HL-60/S4 treated with retinoic acid at 250 ng/mL for 4 days and 3 days (cell line): ENCODE measurements around the gene ZNF490.
"Not testable (repeated sequence)": the region's sequence is repeated elsewhere in the genome, so short reads cannot be mapped to it uniquely, and the experiment has no call there.

Experiments
- in situ Hi-C: fragments of 300-500 bp; cut with MboI; formaldehyde crosslinking; loops from 2 replicates; pipeline ENCODE4 v1.7.0; 2022; ENCODE audit warnings: low sequenced_read_pairs

Gene ZNF490

DNA sequence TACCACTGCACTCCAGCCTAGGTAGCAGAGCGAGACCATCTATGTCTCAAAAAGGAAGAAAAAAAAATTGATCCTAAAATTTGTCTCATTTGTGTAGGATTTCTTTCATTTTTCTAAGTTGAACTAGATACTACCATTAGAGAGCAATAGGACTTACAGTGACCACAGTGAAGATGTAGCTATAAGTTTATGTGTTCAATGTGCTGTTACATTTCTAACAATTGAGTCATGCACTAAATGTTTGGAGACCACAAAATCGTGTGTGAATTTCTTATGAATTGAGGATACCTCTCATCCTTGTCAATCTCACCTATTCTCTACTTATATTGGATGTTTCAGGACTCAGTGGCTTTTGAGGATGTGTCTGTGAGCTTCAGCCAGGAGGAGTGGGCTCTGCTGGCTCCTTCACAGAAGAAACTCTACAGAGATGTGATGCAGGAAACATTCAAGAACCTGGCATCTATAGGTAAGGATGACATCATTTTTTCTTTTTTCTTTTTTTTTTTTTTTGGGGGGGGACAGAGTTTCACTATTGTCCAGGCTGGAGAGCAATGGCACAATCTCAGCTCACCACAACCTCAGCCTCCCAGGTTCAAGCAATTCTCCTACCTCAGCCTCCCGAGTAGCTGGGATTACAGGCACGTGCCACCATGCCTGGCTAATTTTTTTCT lies 12.9 kb upstream of the ZNF490 start:
- in situ Hi-C loops = no loop called here

DNA sequence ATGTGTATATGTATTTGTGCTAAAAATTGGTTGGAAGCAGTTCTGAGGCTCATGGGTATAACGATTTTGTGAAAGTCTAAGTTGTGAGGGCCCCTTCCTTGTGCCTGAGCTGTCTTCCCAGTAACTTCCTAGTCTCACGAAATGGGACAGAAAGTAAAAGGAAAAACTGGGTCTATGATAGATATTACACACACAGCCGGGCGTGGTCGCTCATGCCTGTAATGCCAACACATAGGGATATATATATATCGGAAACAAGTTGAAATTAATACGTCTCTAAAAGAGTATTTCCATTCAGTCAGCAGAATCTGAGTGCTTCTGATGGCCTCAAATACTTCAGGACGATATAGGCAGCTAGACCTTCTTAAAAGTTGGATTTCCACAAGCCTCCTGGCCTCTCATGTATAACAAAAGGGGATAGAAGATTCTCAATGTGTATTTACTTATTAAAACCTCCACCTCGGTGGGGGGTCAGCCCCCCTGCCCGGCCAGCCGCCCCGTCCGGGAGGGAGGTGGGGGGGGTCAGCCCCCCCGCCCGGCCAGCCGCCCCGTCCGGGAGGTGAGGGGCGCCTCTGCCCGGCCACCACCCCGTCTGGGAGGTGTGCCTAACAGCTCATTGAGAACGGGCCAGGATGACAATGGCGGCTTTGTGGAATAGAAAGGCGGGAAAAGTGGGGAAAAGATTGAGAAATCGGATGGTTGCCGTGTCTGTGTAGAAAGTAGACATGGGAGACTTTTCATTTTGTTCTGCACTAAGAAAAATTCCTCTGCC lies 10.8 kb upstream of the ZNF490 start:
- in situ Hi-C loops = not testable (repeated sequence)

DNA sequence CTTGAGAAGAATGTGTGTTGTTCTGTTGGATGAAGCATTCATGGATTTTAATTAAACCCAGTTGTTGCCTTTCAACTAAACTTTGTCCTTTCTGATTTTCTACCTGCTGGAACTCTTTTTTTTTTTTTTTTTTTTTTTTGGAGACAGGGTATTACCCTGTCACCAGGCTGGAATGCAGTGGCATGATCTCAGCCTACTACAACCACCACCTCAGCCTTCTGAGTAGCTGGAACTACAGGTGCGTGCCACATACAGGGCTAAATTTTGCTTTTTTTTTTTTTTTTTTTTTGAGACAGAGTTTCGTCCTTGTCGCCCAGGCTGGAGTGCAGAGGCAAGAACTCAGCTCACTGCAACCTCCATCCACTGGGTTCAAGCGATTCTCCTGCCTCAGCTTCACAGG lies 7.0 kb upstream of the ZNF490 start:
- in situ Hi-C loops = no loop called here

DNA sequence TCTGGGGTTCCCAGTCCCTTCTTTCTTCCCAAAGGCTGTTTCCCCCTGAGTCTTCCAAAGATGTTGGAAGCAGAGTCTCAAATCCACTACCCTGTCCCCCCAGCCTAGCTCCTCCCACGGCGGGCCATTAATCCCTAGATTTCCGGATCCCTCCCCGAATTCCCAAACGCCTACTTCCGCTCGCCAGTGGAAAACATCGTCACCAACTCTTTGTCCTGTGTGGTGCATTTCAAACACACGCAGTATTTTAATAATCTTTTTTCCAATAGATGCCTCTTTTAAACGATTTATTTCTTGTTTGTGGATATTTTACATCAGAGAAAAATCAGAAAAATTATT lies 717 bp upstream of the ZNF490 start:
- in situ Hi-C loops = no loop called here

DNA sequence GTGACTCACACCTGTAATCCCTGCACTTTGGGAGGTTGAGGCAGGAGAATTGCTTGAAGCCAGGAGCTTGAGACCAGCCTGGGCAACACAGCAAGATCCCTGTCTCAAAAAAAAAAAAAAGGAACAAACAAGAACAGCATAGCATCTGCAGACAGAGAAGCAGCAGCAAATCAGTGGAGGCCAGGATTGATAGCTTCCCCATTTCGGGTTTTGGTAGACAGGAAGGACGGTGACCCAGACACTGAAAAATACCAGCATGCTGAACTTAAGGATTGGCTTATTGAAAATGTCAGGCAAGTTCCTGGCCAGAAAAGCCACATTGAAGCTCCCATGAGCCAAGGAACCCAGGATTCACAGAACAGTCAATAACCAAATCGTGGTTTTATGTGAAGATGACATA lies 3.0 kb downstream of the ZNF490 start:
- in situ Hi-C loops = no loop called here

DNA sequence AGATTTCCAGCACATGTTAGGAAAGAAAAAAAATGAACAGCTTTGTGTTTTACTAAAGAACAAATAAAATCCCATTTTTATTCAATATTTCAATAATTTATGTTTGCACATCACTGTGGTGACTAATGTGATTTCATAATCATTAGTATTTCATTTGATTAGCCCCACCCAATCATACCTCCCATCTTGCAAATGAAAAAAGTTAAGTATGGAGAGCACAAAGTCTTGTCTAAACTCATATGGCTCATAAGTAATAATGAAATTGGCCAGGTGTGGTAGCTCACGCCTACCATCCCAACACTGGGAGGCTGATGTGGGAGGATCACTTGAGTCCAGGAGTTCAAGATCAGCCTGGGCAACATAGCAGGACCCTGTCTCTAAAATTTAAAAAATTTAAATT lies 3.8 kb downstream of the ZNF490 start:
- in situ Hi-C loops = no loop called here

DNA sequence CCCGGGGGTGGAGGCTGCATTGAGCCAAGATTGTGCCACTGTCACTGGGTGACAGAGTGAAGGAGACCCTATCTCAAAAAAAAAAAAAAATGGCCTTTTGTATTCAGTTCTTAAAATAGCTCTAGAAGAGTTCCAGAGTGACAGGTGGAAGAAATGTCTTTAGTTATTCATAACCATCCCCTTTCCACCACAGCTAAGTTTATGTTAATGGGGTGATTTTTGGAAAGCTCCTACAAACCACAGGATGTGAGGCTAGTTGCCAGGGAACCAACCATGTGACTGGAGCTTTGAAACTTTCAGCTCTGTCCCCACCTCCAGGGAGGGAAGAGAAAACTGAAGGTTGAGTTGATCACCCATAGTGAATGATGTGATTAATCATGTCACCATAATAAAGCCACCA lies 6.9 kb downstream of the ZNF490 start:
- in situ Hi-C loops = no loop called here

DNA sequence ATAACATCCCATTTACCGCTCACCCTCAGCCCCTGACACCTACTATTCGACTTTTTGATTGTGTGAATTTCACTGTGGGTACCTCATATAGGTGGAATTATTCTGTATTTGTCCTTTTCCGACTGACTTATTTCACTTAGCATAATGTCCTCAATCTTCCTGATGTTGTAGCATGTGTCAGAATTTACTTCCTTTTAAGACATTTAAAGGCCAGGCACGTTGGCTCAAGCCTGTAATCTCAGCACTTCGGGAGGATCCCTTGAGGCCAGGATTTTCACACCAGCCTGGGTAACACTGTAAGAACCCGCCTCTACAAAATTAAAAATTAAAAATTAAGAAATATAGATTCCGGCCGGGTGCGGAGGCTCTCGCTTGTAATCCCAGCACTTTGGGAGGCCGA lies 13.0 kb downstream of the ZNF490 start:
- in situ Hi-C loops = no loop called here

DNA sequence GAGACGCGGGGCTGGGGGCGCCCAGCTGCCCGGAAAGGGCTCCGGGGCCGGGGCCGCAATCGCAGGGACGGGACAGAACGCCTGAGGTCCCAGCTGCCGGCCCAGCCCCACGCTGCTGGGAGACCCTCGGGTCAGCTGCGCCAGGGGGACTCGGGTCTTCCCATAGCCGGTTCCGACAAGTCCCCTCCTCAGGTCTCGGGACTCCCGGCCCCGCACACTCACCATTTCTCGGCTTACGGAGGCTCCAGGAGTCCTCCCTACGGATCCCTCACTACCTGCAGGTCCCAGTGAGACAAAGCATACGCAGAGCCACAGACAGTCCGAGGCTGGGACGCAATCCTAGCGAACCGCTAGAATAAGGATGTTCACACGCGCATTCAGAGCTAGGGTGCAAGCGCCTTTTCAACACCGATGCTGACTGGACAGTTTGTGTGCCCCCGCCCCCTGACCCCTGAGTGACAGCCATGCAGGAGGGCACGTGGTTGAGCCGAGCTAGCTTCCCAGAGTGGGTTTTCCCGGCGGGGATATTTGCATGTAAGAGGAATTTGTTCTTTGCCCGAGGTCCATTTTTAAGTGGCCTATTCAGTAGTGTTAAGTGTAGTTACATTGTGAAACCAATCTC lies 13.6 kb downstream of the ZNF490 start:
- in situ Hi-C loops = no loop called here

DNA sequence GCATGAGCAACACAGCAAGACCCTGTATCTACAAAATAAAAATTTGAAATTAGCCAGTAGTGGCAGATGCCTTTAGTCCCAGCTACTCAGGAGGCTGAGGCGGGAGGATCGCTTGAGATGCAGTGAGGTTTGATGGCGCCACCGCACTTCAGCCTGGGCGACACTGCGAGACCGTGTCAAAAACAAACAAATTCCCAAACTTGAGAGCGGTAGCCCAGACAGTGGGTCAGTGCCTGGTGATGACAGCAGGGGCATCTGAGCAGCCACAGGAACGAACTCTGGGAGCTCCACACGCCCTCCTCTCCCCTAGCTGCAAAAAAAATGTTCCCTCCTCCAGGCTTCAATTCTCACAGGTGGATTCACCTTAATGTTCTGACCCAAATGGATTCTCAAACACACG lies 14.1 kb downstream of the ZNF490 start:
- in situ Hi-C loops = no loop called here

DNA sequence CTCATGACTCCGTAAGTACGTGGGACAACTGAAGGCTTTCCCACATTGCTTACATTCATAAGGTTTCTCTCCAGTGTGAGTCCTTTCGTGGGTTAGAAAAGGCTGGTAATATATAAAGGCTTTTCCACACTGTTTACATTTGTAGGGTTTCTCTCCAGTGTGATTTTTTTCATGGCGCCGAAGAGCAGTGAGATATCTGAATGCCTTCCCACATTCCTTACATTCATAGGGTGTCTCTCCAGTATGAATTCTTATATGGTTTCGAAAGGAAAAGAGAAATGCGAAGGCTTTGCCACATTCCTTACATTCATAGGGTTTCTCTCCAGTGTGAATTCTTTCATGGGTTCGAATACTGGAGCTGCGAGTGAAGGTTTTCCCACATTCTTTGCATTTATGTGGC lies 29.5 kb downstream of the ZNF490 start:
- in situ Hi-C loops = no loop called here

DNA sequence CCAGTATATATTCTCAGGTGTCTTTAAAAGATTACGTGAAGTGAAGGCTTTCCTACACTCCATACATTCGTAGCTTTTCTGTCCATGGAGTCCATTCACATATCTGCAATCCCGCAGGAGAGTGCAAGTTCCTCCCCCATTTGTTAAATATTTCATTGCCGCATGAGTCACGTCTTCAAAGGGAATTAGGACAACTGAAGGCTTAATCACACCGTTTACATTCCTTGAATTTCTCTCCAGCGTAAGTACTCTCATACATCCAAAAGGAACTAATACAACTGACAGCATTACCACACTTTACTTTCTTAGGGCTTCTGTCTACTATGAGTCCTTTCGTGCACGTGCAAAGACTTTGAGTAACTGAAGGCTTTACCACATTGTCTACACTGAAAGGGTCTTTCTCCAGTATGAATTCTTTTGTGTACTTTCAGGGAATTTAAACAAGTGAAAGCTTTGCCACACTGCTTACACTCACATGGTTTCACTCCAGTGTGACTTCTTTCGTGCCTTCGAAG lies 30.4 kb downstream of the ZNF490 start:
- in situ Hi-C loops = no loop called here

DNA sequence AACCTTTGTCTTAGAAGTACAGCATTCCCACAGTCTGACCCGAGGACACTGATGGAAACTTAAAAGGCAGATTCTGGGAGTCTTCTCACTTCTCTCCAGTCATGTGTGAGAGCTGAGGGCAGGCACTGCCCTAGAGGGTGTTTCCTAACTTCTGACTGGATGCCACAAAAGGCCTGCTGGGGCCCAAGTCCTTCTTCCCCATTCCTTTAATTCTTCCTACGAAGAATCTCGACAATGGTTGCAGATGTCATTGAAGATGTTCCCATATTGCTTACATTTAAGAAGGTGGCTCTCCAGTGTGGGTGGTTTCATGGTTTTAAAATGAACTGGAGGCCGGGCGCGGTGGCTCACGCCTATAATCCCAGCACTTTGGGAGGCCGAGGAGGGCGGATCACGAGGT lies 32.0 kb downstream of the ZNF490 start:
- in situ Hi-C loops = no loop called here

DNA sequence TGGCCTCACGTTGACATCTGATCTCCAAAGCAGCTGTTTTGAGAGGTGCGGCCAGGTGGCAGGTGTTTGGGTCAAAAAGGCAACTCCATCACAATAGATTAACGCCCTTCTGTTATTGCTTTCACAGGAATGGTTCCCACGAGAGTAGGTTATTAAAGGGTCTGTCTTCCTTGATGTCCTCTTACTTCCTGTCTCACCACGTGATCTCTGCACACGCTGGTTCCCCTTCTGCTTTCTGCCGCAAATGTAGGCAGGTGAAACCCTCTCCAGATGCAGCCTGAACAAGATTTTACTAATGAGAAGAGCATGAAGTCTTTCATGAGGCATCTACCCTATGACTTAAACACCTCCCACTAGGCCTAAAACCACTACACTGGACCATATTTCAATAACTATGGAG lies 36.6 kb downstream of the ZNF490 start:
- in situ Hi-C loops = loop anchor here (25.0 kb wide), 1 partner anchor 88 kb away; the partner anchor contains the start of genes MAN2B1 and WDR83

DNA sequence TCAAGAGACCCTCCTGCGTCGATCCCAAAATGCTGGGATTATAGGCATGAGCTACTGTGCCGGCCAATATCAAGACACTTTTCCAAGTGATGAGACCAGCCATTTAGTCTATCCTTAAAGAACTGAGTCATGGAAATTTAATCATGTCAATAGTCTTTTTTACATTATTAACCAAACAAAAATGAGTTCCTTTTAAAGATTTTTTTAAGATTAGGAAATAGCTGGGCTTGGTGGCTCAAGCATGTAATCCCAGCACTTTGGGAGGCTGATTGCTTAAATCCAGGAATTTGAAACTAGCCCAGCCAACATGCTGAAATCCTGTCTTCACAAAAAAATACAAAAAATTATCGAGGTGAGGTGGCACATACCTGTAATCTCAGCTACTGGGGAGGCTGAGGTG lies 42.7 kb downstream of the ZNF490 start:
- in situ Hi-C loops = loop anchor here (25.0 kb wide), 1 partner anchor 94 kb away; the partner anchor contains the start of genes MAN2B1 and WDR83

DNA sequence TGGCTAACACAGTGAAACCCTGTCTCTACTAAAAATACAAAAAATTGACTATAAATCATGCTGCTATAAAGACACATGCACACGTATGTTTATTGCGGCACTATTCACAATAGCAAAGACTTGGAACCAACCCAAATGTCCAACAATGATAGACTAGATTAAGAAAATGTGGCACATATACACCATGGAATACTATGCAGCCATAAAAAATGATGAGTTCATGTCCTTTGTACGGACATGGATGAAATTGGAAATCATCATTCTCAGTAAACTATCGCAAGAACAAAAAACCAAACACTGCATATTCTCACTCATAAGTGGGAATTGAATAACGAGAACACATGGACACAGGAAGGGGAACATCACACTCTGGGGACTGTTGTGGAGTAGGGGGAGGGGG lies 44.2 kb downstream of the ZNF490 start:
- in situ Hi-C loops = loop anchor here (25.0 kb wide), 1 partner anchor 96 kb away; the partner anchor contains the start of genes MAN2B1 and WDR83

DNA sequence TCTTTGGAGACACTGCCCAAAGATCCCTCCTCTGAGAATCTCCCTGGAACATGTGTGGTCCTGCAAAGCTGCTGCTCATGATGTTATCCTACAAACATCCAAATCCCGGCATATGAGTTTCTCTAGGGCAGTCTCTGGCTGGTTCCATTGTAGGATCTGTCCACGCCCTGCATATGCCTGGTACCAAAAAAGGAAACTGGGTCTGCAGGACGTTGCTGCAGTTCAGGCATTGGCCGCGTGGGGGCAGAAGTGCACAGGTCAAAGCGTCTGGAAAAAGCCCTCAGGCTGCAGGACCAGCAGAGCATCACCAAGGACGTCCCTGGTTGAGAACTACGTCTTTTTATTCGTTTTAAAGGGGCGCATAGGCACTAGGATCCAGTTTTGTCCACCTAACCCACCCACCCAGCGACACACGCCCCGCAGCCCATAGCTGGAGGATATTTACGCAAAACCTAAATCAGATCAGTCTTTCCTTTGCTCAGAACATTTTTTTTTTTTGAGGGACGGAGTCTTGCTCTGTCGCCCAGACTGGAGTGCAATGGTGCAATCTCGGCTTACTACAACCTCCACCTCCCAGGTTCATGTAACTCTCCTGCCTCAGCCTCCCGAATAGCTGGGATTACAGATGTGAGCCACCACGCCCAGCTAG lies 46.5 kb downstream of the ZNF490 start:
- in situ Hi-C loops = loop anchor here (25.0 kb wide), 1 partner anchor 98 kb away; the partner anchor contains the start of genes MAN2B1 and WDR83

DNA sequence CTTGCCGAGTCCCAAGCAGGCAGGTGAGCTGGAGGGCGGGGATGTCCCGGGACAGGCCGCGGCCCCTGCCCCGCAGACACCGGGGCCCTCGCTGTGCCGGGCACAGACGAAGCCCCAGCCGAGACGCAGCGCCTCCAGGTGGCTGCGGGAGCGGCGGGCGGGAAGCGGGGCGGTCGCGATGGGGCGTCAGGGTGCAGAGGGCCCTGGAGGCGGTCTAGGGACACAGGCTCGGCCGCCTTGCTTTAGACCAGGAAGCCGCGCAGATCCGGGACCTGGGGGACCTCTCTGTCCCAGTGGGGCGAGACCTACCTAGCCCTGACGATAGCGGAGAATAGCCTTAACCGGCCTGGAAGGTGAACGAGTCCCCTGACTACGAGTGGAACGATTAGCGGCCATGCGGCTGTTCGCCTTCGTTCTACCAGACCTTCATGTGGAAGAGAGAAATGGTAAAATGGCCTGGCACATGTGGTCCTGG lies 55.1 kb downstream of the ZNF490 start:
- in situ Hi-C loops = loop anchor here (25.0 kb wide), 1 partner anchor 107 kb away; the partner anchor contains the start of genes MAN2B1 and WDR83

DNA sequence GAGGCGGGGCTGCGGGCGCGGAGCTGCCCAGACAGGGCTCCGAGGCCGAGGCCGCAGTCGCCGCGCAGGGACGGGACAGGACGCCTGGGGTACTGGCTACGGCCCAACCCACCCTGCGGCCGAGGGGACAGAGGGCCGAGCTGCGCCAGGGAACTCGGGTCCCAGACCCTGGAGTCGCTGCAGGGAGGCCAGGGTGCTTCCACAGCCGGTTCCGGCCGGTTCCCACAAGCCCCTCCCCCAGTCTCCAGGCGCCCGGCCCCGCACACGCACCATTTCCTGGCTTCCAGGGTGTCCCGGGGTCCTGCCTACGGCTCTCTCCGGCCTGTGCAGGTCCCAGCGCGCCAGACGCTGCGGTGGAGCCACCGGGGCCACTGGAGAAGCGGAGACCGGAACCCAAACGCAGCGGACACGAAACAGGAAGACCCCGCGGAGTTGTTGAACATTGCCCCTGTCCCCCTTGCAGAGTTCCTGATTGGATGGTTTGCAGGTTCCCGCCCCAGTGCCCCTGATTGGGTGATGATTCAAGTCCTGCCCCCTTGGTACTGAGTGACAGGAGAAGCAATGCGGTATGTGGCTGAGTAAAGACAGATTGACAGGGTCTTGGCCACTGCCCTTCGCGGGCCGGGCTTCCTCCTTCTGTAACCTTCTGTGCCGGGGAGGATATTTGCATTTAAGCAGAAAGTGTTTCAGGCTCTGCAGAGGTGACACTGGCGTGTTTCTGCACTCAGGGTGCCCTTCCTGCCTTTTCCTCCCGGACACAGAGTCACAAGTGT lies 59.4 kb downstream of the ZNF490 start, which contains the start of gene ZNF564:
Gene ZNF564 (minus strand): TSS at position 423 of the 773 bp plus-strand sequence. CDS start 150 bp downstream, at position 273.
- in situ Hi-C loops = loop anchor here (25.0 kb wide), 1 partner anchor 111 kb away; the partner anchor contains the start of genes MAN2B1 and WDR83

DNA sequence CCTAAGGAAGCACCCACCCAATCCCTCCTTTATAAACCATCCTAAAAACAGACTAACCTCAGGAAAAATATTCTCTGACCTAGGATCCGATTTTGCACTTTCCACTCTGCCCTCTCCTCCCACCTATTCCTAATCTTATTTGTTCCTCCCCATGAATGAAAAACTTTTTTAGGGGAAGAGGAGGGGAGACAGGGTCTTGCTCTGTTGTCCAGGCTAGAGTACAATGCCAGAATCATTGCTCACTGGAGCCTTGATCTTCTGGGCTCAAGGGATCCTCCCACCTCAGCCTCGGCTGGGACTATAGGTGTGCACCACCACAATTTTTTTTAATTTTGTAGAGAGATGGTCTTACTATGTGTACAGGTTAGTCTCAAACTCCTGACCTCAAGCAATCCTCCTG lies 63.7 kb downstream of the ZNF490 start:
- in situ Hi-C loops = no loop called here
